Activated CD8-positive, alpha-beta memory T cell treated with anti-CD3 and anti-CD28 coated beads for 48 hours (primary cell): ENCODE results near the gene IGFLR1.
A peak's percentile ranks its signal among the peaks of the same experiment; 100 is the strongest.
"Not testable (repeated sequence)": the region's sequence is repeated elsewhere in the genome, so short reads cannot be mapped to it uniquely, and the experiment has no call there.

Experiments used
- DNase-seq, 3 experiments: peaks; one replicate each; pipeline ENCODE4 v3.0.0-alpha.2; 2020; ENCODE audit warnings: low read depth in 2 of 3, low spot score in 2 of 3

Gene IGFLR1

DNA sequence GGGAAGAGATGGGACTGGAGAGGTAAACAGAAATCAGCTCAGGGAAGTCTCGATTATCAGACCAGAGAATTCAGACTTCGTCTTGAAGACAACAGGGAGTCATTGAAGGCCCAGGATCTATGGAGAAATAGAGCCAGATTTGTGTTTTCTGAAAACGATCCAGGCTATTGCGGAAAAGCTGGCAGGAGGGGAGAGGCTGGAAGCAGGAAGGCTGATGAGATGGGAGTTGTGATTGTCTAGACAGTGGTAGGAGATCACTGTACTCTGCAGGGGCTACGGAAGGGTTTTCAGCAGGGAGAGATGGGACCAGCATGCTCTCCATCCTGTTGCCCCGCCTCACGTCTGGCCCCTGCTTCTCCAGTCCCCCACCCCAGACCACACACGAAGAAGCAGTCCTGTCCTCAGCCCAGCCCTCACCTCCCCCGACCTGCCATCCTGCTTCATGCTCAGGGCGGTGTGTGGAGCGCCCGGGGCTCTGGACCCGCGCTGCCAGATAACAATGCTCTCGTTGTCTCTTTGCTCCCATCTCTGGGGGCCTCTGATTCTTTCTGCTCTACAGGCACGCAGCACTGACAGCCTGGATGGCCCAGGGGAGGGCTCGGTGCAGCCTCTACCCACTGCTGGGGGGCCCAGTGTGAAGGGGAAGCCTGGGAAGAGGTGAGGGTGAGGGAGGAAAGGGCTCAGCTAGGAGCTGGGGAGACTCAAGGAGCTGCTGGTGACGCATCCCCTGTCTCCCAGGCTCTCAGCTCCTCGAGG is 35.0 kb upstream of the IGFLR1 start:
- no peak for DNase-seq

DNA sequence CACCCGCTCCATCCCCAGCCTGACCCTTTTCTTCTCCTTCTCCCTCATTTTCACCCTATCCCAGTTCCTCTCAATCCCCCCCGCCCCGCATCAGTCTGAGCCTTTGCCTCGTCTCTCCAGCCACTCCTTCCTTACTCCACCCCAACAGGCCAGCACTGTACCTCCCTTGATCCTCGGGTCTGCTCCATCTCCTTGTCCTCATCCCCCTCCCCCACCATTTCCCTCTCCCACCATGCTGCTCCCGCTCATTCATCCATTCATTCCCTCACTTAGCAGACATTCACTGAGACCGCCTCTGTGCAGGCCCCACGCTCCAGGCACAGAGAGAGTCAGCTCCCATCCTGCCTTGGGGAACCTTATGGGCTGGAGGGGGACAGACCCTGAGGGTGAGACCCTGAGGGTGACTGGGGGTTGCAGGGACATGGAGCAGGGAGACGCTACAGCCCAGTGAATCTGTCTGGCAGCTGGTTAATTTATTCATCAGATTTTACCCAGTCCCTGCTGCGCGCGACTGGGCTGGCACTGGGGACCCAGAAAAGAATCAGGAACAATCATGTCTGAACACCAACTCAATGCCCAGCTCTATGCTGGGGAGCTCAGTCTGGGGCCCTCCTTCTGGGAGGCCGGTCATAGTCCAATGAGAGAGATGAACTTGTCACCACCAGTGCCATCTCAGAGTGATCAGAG is 34.0 kb upstream of the IGFLR1 start:
- no peak for DNase-seq

DNA sequence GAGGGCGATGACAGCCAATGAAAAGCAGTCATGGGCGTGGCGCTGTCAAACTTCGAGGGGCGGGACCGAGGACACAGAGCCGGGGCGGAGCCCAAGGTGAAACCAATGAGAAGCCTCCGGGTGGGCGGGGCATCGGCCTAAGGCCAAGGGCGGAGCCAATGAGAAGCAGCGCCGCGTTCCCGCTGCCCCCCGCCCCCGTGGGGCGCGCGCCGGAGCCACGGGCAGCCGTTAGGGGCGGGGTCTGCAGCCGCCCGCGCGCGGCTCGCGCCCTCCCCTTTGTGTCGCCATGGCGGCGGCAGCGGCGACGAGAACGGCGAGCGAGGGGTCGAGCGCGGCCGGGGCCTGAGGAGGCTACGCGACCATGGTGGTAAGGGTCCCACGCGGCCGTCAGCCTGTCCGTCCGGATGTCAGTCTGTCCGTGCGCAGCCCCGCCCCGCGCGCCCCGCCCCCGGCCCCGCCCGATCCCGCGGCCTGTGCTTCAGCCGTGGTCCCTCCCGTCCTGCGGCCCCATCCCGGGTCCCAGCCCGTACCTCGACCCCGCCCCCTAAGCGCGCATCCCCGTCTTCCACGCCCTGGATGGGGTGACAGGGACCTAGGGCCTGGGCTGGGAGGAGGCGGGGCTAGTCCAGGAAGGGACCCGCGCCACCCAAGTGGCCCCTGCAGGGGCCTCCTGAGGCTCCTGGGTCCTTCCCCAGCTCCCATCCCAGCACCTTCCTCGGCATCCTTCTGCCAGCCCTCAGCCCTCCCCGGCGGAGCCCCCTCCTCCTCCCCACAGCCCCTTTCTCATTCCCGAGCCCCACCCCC is 33.2 kb upstream of the IGFLR1 start, which contains the start of gene ARHGAP33:
Gene ARHGAP33 (plus strand): TSS at position 267 of the 804 bp plus-strand sequence. CDS start 95 bp downstream, at position 362.
- peak; percentile 94 to 97 (median 94) for DNase-seq

DNA sequence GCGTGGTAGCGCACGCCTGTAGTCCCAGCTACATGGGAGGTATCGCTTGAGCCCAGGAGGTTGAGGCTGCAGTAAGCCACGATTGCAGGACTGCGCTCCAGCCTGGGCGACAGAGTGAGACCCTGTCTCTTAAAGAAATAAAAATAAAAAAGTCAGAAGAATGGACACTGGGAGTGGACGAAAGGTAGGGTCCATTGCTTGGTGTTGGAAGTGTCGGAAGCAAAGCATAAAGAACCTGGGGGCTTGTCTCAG is 32.7 kb upstream of the IGFLR1 start:
- DNase-seq: no peak

DNA sequence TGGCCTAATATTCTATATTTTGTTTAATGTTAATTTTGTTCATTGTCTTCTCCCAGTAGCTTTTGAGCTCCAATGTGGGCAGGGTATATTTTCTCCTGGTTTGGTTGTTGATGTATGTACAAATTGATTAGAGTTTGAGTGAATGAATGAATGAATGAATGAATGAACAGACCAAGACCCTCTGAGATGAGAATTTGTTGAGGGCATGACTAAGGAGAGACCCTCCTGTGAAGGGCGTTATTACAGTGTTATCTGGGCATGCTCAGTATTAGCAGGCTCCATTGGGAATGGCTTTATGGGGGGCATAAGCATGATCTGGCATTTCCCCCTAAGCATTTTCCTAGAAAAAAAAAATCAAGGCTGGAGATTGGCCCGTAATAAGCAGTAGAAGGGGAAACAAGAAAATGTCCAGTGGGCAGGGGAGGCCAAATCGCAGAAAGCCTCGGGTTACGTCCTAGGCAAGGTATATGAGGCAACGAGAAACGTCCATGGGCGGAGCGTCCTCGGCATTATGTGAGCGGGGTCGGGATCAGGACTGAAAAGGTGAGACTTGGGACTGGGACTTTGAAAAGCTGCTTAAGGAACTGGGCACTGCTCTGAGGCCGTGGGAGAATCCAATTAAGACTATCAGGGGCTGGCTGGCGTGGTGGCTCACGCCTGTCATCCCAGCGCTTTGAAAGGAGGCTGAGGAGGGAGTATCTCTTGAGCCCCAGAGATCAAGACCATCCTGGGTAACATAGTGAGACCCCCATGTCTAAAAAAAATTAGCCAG is 32.2 kb upstream of the IGFLR1 start:
- DNase-seq: no peak

DNA sequence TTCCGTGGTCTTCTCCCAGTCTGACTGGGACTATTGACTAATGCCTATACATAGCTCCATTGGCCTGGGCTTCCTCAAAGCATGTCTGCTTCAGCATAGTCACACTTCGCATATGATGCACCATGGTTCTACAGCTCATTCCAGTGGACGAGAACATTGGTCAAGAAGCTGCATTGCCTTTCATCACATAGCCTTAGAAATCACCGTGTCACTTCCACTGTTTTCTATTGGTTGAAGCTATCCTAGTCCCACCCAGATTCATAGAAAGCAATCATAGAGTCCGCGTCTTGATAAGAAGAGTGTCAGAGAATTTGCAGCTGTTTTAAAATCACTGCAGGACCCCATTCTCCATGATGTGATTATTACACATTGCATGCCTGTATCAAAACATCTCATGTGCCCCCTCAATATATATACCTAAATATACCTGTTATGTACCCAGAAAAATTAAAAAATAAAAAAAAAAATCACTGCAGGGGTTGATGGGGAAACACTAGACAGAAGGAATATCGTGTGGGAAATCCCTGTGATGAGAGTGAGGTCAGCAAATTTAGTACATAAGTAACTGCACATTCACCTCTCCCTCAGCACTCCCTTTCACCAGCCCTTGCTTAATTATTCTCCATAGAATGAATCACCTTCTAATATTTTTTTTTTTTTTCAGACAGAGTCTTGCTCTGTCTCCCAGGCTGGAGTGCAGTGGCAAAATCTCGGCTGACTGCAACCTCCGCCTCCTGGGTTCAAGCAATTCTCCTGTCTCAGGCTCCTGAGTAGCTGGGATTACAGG is 31.0 kb upstream of the IGFLR1 start:
- DNase-seq: no peak

DNA sequence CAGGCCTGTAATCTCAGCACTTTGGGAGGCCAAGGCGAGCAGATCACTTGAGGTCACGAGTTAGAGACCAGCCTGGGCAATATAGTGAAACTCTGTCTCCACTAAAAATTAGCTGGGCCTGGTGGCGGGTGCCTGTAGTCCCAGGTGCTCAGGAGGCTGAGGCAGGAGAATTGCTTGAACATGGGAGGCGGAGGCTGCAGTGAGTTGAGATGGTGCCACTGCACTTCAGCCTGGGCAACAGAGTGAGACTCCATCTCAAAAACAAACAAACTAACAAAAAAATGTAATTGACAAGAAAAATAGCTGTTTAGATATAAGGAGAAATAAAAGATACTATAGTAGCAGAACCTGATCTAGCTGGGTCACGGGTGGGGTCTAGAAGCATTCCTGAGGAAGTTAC is 30.1 kb upstream of the IGFLR1 start:
- not testable (repeated sequence) for DNase-seq

DNA sequence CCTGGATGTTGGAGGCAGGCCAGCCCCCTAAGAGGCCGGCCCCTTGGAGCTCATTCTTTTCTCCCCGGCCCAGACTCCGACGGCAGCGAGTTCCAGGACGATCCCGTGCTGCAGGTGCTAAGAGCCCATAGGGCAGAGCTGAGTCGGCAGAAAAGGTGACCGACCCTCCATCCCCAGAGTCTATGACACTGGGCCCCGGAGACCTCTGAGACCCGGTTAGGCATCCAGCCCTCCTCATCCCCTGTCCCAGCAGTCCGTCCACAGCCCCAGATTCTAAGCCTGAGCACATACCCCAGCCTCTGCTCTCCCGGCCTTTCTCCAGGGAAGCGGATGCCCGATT is 25.8 kb upstream of the IGFLR1 start:
- no peak for DNase-seq

DNA sequence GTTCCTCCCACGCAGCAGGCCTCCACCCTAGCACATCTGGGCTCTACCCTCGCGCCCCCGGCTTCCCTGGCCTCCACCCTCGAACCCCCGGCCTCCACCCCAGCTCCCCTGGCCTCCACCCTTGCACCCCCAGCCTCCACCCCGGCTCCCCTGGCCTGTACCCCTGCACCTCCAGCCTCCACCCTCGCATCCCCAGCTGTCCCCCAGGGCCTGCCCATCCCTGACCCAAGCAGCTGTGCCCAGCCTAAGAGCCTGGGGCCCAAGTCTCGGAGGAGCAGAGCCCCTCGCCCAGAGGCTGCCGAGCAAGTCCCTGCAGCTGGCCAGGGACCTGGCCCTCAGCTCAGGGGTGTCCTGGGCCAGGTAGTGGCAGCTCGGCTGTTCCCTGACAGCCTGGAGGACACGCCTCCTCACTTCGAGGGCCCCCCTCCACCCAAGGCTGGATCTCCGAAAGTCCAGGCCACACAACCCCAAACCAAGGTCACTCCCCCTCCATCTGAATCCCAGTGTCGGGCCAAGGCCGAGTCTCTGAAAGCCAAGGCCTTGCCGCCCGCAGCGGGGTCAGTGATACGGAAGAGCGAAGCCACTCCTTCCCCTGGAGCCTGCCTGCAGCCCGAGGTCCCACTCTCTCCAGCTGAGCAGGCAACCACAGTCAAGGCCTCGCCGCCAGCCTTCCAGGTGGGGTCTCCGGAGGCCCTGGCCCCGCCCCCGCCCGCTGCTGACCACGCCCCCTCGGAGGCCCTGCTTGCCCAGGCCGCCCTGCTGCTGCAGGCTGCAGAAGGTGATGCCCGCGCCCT is 25.2 kb upstream of the IGFLR1 start:
- DNase-seq: no peak

DNA sequence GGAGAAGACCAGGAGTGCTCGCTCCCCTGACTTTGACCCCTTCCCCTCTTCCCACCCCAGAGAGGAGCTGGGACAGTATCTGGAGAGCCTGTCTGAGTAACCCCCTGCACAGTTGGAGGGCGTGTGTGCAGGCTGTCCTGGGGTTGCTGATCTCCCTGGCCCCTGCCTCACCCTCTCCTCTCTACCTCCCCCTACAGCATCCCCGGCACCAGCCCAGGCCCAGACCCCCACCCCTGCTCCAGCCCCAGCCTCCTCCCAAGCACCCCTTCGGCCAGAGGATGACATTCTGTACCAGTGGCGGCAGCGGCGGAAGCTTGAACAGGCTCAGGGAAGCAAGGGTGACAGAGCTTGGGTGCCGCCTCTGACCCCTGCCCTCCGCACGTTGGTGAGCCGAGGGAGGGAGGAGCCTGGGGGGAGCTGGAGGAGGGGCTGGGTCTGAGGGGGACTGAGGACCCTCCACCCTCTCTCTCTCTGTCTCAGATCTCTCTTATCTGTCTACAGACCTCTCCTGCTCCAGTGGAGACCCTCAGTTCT is 24.4 kb upstream of the IGFLR1 start:
- no peak for DNase-seq

DNA sequence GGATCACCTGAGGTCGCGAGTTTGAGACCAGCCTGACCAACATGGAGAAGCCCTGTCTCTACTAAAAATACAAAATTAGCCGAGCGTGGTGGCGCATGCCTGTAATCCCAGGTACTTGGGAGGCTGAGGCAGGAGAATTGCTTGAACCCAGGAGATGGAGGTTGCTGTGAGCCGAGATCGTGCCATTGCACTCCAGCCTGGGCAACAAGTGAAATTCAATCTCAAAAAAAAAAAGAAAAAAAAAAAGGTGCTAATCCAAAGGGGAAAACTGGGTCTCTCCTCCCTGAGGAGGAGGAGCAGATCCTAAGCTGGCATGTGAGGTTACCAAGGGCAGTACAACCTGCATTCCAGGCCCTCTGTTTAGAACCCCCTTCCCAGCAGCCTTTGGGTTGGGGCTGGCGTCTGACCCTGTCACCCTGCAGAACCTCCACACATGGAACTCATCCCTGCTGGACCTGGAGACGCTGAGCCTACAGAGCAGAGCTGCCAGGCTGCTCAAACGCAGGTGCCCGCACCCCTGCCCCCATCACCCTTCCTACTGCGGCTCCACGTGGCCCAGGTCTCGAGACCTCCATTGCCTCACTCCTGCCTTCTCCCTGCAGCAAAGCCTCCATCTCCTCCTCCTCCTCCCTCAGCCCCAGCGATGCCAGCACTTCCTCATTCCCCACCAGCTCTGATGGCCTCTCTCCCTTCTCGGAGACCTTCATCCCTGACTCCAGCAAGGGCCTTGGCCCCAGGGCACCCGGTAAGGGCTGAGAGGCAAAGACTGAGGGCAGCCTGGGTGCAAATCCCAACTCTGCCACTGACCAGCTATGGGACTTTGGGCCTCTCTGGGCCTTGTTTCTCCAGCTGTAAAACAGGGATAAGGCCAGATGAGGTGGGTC is 22.4 kb upstream of the IGFLR1 start:
- no peak for DNase-seq

DNA sequence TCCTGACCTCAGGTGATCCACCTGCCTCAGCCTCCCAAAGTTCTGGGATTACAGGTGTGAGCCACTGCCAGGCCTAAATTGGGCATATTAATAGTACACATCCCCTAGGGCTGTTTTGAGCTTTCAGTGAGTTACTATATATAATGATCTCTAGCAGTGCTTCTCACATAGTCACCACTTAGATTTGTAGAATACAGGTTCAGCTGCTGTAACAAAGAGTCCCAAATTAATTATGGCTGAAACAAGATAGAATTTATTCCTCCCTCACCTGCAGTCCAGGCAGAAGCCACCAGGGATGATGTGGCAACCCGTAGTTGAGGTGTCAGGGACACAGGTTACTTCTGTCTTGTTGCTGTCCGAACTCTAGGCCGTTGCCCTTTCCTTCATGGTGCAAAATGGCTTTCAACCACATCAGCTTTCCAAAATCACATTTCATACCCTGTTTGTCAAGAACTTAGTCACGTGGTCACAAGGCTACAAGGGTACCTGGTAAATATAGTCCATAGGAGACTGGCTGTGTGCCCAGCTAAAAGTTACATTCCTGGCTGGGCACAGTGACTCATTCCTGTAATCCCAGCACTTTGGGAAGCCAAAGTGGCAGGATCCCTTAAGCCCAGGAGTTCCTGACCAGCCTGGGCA is 18.6 kb upstream of the IGFLR1 start:
- no peak for DNase-seq

DNA sequence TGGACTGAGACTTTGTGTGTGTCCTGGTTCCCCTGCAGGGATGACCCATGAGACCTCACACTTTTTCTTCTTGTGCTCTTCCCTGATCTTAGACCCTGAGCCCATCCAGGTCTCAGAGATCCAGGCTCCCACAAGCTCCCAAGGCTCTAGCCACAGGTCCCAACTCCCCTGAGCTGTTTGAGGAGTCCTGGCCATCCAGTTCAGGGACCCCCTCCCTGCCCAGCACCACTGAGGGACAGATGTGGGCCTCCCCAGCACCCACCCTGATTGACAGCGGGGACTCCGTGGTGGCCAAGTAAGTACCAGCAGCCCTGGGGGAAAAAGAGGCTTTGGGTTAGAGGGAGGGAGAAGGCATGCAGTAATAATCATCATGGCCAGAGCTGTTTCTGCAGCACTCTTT is 17.4 kb upstream of the IGFLR1 start:
- no peak for DNase-seq

DNA sequence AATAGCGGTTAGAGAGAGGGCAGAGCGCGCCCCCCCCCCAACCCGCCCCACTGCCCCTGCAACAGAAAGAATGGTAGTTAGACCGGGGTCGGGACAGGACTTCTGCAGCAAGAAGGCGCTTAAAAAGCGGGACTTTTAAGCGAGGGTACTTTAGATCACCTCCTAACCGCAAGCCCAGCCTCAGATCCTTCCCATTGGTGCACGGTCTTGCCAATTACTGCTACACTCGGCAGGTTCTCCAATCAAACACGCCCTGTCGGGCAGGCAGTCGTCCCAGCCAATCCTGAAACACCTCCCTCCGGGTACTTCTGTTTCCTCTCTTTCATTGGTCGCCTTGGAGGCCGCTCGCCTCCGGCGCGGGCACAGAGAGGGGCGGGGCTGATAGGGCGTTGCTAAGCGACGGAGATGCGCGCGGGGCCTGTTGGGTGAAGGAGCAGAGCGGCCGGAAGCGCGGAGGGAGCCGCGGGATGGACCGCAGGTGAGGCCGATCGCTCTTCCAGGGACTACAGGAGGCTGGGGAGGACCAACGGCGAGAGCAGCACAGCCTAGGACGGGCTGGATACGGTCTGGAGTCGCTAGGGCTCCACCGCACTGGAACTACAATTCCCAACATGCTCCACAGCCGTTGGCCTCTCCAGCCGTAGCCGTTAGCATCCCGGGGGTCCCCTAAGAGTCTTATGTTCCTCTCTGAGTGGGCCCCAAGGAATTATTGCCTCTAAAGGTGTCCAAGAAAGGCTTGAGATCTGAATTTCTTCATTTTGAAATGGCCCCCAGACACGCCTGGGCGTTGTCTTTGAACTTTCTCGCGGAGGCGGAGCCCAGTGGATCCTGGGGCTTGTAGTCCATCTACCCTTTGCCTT is 15.7 kb upstream of the IGFLR1 start, which contains the start of gene PROSER3:
Gene PROSER3 (plus strand): TSS at position 428 of the 860 bp plus-strand sequence. CDS start 40 bp downstream, at position 468.
- peak; percentile 88 to 98 (median 92) for DNase-seq

DNA sequence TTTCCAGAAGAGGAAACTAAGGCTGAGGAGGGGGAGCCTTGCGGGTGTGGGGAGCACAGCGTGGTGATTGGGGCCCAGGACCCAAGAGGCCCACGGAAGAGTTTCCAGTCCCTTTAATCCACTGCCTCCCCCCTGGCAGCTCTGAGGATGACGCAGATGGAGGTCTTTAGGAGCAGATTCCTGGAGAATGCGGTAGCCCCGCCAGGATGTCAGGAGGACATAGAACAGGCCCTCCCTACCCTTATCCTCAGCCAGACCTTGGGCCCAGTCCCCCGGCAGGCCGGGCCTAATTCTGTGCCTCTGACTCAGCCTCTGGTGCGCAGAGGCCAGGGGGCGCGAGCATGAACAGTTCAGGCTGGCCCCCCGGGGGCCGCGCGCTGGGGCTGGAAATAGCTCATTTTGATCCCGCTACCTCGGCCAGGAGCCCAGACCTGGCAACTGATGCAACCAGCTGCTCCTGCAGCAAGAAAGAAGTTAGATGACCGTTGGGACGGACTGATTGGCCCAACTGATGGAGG is 15.0 kb upstream of the IGFLR1 start:
- peak in 1 of 3 experiments; percentile 26 for DNase-seq

DNA sequence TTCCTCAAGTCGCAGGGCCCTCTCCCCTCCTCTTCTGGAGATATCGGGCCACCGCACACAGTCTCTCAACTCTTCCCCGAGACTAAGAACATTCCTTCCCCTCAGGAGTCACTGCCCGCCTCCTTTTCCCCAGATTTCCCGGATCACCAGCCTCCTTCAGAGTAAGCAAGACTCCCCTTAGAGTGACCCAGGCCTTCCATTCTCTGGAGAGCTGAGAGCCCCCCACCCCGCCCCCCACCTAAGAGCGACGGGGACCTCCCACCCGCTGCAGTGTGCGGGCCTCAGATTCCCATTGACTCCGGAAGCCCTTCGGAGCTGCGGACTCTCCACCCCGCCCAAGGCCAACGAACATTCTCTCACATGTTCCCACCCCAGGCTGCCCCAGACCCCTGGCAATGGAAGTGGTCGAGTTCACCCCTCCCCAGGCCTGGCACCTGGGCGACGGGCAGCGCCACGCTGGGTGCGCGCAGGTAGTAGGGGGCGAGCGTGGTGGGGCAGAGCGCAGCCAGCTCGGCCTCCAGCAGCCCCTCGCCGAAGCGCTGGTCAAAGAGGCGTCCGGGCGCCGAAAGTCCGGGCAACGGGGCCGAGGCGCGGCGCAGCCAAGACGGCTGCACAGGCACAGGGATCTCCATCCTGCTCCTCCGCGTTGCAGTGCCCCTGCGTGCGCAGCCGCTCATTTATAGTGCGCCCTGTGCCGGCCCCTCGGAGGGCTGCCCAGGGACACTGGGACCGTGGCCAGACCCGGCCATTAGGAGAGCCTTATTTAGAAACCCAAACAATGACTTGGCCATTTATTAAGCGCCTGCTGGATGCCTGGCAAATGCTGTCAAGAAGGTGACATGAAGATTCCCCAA is 14.4 kb upstream of the IGFLR1 start, which contains the start of gene HSPB6:
Gene HSPB6 (minus strand): TSS at position 653 of the 854 bp plus-strand sequence. CDS start 21 bp downstream, at position 632.
- no peak for DNase-seq
